PC-3 (cell line): ENCODE measurements around the gene MED26. TPM values are rescaled to one million over a fixed set of nuclear protein-coding genes. Genes with fewer than 3 reads are reported as not detected.

Experiments
- ATAC-seq: fragments of 200-7000 bp; cut with Tn5 transposase; 2 replicates; pipeline ENCODE4 v1.9.1; 2020; ENCODE audit warnings: mild to moderate bottlenecking, moderate library complexity
- BruUV-seq: library from RNA; stranded (reverse); fragments of 400-500 nt; replicated peaks from 2 replicates; lab custom pipeline; 2021; lab: Mats Ljungman, UMichigan
- CTCF ChIA-PET: fragments of 300-600 bp; sonication (Branson Sonifier 250); formaldehyde crosslinking; loops from one replicate; lab custom pipeline; 2022; ENCODE audit warnings: antibody characterized with exemption; lab: Charles Lee
- POLR2A ChIA-PET: fragments of 300-600 bp; sonication (Branson Sonifier 250); formaldehyde crosslinking; loops from one replicate; lab custom pipeline; 2022; ENCODE audit warnings: antibody characterized with exemption; ENCODE audit not compliant: unreplicated experiment; lab: Charles Lee
- DNase-seq: peaks from one replicate; pipeline ENCODE4 v3.0.0-alpha.2; 2015
- H2AFZ ChIP-seq: fragments of 300-600 bp; sonication (generic); 2 replicates; pipeline ENCODE4 v1.6.0; 2016; ENCODE audit warnings: antibody characterized with exemption, low read length
- H3F3A ChIP-seq: fragments of 300-600 bp; sonication (generic); one replicate; pipeline ENCODE4 v1.6.0; 2017; ENCODE audit warnings: antibody characterized with exemption, low read length, control low read depth, mild to moderate bottlenecking; ENCODE audit not compliant: unreplicated experiment
- H3K27ac ChIP-seq: fragments of 300-600 bp; sonication (generic); 2 replicates; pipeline ENCODE4 v1.5.1; 2016; ENCODE audit warnings: mild to moderate bottlenecking, low read length
- H3K27me3 ChIP-seq: fragments of 300-600 bp; sonication (generic); 2 replicates; pipeline ENCODE4 v1.6.1; 2016; ENCODE audit warnings: low read length, mixed read lengths
- H3K36me3 ChIP-seq: fragments of 300-600 bp; sonication (generic); 2 replicates; pipeline ENCODE4 v1.6.1; 2016; ENCODE audit warnings: low read depth, mixed run types, low read length, mixed read lengths
- H3K4me1 ChIP-seq: fragments of 300-600 bp; sonication (generic); 2 replicates; pipeline ENCODE4 v1.5.1; 2016; ENCODE audit warnings: low read length; ENCODE audit not compliant: insufficient read depth
- H3K4me2 ChIP-seq: fragments of 300-600 bp; sonication (generic); 2 replicates; pipeline ENCODE4 v1.6.0; 2016; ENCODE audit warnings: low read length
- H3K4me3 ChIP-seq: fragments of 300-600 bp; sonication (generic); 2 replicates; pipeline ENCODE4 v1.5.1; 2016; ENCODE audit warnings: mild to moderate bottlenecking, low read length, mixed read lengths
- H3K79me2 ChIP-seq: fragments of 300-600 bp; sonication (generic); 2 replicates; pipeline ENCODE4 v1.6.1; 2017; ENCODE audit warnings: low read length, mixed read lengths
- H3K9ac ChIP-seq: fragments of 300-600 bp; sonication (generic); 2 replicates; pipeline ENCODE4 v1.6.0; 2016; ENCODE audit warnings: mild to moderate bottlenecking, low read length
- H3K9me2 ChIP-seq: fragments of 300-600 bp; sonication (generic); replicated peaks from 2 replicates; pipeline ENCODE4 v1.6.1; 2016; ENCODE audit warnings: mixed run types, low read length, mixed read lengths
- H3K9me3 ChIP-seq: fragments of 300-600 bp; sonication (generic); 2 replicates; pipeline ENCODE4 v1.6.1; 2016; ENCODE audit warnings: low read length, mixed read lengths
- H4K20me1 ChIP-seq: fragments of 300-600 bp; sonication (generic); 2 replicates; pipeline ENCODE4 v1.6.1; 2016; ENCODE audit warnings: low read length, mixed read lengths
- CTCF ChIP-seq: fragments of 300-600 bp; sonication (generic); conservative IDR thresholded peaks from 2 replicates; pipeline ENCODE4 v1.5.1; 2017; ENCODE audit warnings: antibody characterized with exemption, low read depth, mild to moderate bottlenecking, low read length
- EZH2 ChIP-seq: fragments of 300-600 bp; sonication (generic); IDR thresholded peaks from one replicate; pipeline ENCODE4 v1.6.1; 2017; ENCODE audit warnings: antibody characterized with exemption, mild to moderate bottlenecking, low read length; ENCODE audit not compliant: unreplicated experiment
- EZH2phosphoT487 ChIP-seq: fragments of 300-600 bp; sonication (generic); IDR thresholded peaks from 2 replicates; pipeline ENCODE4 v1.6.1; 2018; ENCODE audit warnings: mild to moderate bottlenecking, antibody characterized with exemption, low read length, borderline replicate concordance
- intact Hi-C: fragments of 100-400 bp; cut with micrococcal nuclease; formaldehyde crosslinking; loops from 2 replicates; pipeline ENCODE4 v1.9.0; 2023
- total RNA-seq: library from RNA; depleted of rRNA; stranded (reverse); fragments of >200 nt; gene quantifications from 2 replicates; pipeline ENCODE4 v1.2.3, GENCODE V29; 2014

MED26 gene
- total RNA-seq, 1 experiment from 2014 or later = 17.5 TPM

- intact Hi-C loops = no loop called here
- ATAC-seq = no peak
- Histone ChIP-seq H3K4me1 (peaks cover 4% of the 10 kb centered on the region; the same call in 1 of the 2 replicates), H3K4me3 (no peak overlapping the region), H3K9me3 (no peaks in the 10 kb centered on the region), H3K9me2 (no peaks in the 10 kb centered on the region), H3K79me2 (peaks cover 26% of the 10 kb centered on the region), H3K36me3 (peaks cover 70% of the 10 kb centered on the region), H3K27me3 (no peaks in the 10 kb centered on the region), H3K27ac (no peak overlapping the region), H3K9ac (no peak overlapping the region), H2AFZ (no peak overlapping the region), H3F3A (no peaks in the 10 kb centered on the region), H3K4me2 (no peak overlapping the region), H4K20me1 (peaks cover 22% of the 10 kb centered on the region)
- ChIA-PET CTCF (no interaction called here), POLR2A (no interaction called here)
- TF ChIP-seq EZH2 (no peak), EZH2phosphoT487 (no peak), CTCF (no peak)
- no TSS peak for BruUV-seq
- DNase-seq = no peak
Measured at GRCh38 chr19:16532440-16533234, 95.4 kb downstream of the MED26 start.

- ChIA-PET CTCF (no interaction called here), POLR2A (no interaction called here)
- DNase-seq (no peak), ATAC-seq (no peak)
- no peak overlapping the region for H3K27ac ChIP-seq
- peaks cover 13% of the 10 kb centered on the region for H3K79me2 ChIP-seq
- no peaks in the 10 kb centered on the region for H3K9me2 ChIP-seq
- peaks cover 20% of the 10 kb centered on the region; the same call in 1 of the 2 replicates for H4K20me1 ChIP-seq
- no peak overlapping the region for H2AFZ ChIP-seq
- H3K9me3 ChIP-seq = no peaks in the 10 kb centered on the region
- H3K4me1 ChIP-seq = peaks cover 4% of the 10 kb centered on the region; the same call in 1 of the 2 replicates
- no peak overlapping the region for H3K4me3 ChIP-seq
- intact Hi-C loops = no loop called here
- H3K9ac ChIP-seq = no peak overlapping the region
- H3K36me3 ChIP-seq = peaks cover 74% of the 10 kb centered on the region
- BruUV-seq = no TSS peak
- no peaks in the 10 kb centered on the region for H3F3A ChIP-seq
- H3K27me3 ChIP-seq = no peaks in the 10 kb centered on the region
- H3K4me2 ChIP-seq = no peak overlapping the region
- TF ChIP-seq EZH2 = no peak
- no peak for TF ChIP-seq EZH2phosphoT487
Measured at GRCh38 chr19:16531380-16531669, 96.7 kb downstream of the MED26 start.

GRCh38 chr19:16530540-16531379 is 97.2 kb downstream of the MED26 start:
- no peaks in the 10 kb centered on the region for H3K9me2 ChIP-seq
- peaks cover 8% of the 10 kb centered on the region for H3K79me2 ChIP-seq
- H3K4me2 ChIP-seq = no peak overlapping the region
- H3K27ac ChIP-seq = no peak overlapping the region
- H3K9ac ChIP-seq = no peak overlapping the region
- TF ChIP-seq CTCF = no peak
- no peak for TF ChIP-seq EZH2
- no peak for TF ChIP-seq EZH2phosphoT487
- H3K9me3 ChIP-seq = no peaks in the 10 kb centered on the region
- CTCF ChIA-PET = no interaction called here
- H3K4me3 ChIP-seq = no peak overlapping the region
- no peak for ATAC-seq
- BruUV-seq = no TSS peak
- H4K20me1 ChIP-seq = peaks cover 15% of the 10 kb centered on the region; the same call in 1 of the 2 replicates
- no peak overlapping the region for H2AFZ ChIP-seq
- H3K36me3 ChIP-seq = peaks cover 73% of the 10 kb centered on the region
- H3F3A ChIP-seq = no peaks in the 10 kb centered on the region
- POLR2A ChIA-PET = no interaction called here
- DNase-seq = no peak
- no peaks in the 10 kb centered on the region for H3K27me3 ChIP-seq
- H3K4me1 ChIP-seq = peaks cover 4% of the 10 kb centered on the region; the same call in 1 of the 2 replicates
- intact Hi-C loops = no loop called here
